GM18867 (cell line): Measurements from ENCODE around the gene METTL2A.
"Not testable (repeated sequence)": the region's sequence is repeated elsewhere in the genome, so short reads cannot be mapped to it uniquely, and the experiment has no call there.

Source experiments
- ATAC-seq: cut with Tn5 transposase; IDR thresholded peaks from one replicate; pipeline ENCODE4 v1.9.1; 2021; ENCODE audit warnings: mild to moderate bottlenecking, moderate library complexity; ENCODE audit not compliant: unreplicated experiment

Gene METTL2A

DNA sequence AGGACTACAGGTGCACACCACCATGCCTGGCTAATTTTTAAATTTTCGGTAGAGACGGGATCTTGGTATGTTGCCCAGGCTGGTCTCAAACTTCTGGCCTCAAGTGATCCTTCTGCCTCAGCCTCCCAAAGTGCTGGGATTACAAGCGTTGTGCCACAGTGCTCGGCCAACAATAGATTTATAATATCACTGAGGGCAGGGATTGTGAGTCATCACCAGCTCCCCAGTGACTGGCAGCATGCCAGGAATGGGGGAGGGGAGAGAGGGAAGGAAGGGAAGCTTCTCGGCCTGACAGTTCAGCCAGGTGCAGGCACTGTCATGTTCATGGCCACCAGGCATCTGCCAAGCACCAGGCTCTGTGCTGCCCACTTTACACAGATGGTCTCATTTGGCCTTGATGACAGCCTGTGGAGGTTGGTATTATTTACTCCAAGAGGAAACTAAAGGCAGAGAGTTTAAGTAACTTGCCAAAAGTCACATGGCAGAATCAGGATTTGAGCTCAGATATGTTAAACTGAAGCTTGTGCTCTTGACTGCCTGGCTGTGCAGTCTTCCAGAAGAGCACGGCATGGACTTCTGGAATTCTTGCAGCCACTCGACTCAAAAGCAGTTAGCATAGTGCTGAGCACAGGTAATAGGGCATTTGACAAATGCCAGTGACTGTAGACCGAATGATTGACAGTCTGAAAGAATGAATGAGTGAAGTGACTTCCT, 47.1 kb downstream of the METTL2A start:
- not testable (repeated sequence) for ATAC-seq

DNA sequence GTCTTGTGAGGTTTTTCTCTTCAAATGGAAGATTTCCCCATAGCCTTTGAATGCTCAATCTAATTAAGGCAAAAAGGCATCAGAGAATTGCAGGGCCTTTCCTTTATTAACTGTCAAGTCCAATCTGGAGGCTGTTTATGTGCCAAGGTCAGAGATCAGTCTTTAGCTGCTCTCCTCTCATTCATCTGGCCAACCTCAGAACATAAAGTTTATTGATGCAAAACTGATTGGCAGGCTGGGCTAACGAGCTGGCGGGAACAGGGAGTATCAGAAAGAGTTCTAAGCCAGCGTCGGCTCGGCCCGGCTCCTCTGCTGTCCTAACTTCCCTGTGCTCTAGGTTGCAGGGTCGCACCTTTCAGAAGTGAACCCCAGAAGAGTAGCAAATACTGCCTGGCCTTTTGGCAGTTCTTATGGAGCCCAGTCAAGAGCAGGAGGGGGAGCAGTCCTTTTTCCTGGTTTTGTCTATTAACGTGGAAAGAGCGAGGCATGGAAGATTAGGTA, 47.7 kb downstream of the METTL2A start:
- not testable (repeated sequence) for ATAC-seq

GRCh38 chr17:62473030-62473982, 49.6 kb downstream of the METTL2A start:
- ATAC-seq: not testable (repeated sequence)

GRCh38 chr17:62477111-62477510, 53.4 kb downstream of the METTL2A start:
- ATAC-seq: not testable (repeated sequence)

DNA sequence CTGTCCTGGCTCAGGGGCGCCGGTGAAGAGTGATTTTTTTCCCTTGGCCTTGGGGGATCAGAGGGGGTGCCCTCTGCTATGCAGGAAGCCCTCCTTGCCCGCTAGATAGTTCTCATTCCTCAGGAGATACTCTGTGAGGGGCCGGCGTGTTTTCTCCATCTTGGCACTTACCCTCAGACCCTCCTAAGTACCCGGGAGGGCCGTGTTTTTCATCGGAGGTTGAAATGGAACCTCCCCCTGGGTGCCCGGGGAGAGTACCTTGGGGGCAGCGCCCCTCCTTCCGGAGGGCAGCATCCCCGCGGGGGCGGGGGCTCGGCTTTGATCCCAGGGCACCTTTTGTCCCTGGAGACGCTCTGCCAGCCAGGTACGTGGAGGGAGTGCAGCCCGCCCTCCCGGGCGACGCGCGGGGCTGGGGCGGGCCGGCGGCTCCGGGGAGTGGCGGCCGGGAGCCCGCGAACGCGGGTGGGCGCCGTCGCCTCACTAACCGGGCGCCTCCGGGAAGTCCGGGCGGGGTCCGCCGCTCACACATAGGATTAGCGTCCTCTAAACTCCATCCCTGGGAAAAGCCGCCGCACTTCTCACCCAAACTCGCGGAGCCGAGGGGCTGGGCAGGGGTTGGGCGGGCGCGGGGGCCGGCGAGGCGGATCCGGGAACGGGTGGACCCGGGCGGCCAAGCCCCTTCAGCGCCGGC, 54.2 kb downstream of the METTL2A start:
- ATAC-seq: peak; percentile 27

DNA sequence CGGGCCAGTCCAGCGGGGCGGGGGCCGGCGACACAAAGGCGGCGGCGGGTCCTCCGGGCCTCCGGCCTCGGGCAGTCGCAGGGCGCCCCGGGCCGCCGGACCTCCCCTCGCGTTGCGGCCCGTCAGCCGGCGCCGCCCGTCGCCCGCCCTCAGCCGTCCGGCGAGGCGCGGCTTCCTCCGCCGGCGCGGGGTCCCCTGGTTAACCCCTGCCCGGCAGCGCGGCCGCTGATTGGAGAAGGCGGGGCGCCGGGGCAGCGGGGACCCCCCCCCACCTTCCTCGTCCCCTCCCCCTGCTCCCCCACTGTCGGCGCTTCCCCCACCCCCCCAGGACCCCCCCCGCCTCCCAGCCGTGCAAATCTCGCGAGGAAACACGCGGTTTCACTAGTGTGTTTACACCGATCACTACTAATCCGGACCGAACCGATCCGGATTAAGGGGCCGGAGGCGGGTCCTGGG, 54.8 kb downstream of the METTL2A start, which contains the start of gene TLK2:
TLK2 (plus strand) TSS at position 402 of the 456 bp plus-strand sequence. CDS start 2,301 bp downstream, outside the sequence.
- ATAC-seq: peak; percentile 77

GRCh38 chr17:62478880-62479638, 55.4 kb downstream of the METTL2A start:
- ATAC-seq: peak; percentile 36

DNA sequence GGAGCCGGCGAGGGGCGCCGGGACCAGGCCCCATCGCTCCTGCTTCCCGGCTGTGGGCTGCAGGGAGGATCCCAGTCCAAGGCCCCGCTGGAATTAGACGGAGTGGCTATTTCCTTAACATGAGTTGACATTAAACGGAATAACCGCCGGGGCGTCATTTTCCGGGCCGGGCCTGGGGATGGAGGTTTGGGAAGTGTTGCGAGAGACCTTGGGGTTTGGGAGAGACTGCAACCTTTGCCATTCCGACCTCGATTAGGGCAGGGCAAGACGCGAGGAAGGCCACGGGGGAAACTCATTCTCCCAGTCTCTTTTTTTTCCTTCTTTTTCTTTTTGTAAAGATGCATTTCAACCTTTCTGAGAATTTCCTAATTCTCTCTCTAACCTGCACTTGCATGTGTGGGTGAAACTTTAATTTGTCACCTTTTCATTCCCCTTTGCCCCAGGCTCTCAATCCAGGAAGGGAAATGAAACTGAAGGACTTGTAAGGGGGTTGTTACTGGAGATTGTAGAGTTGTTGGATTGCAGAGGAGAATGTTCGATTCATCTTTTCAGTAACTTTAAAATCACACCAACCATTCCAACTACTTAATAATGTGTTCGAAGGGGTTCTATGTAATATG, 56.1 kb downstream of the METTL2A start:
- not testable (repeated sequence) for ATAC-seq

- not testable (repeated sequence) for ATAC-seq
Measured at GRCh38 chr17:62482553-62482952, 58.9 kb downstream of the METTL2A start.

GRCh38 chr17:62490990-62491389, 67.3 kb downstream of the METTL2A start:
- ATAC-seq: not testable (repeated sequence)

DNA sequence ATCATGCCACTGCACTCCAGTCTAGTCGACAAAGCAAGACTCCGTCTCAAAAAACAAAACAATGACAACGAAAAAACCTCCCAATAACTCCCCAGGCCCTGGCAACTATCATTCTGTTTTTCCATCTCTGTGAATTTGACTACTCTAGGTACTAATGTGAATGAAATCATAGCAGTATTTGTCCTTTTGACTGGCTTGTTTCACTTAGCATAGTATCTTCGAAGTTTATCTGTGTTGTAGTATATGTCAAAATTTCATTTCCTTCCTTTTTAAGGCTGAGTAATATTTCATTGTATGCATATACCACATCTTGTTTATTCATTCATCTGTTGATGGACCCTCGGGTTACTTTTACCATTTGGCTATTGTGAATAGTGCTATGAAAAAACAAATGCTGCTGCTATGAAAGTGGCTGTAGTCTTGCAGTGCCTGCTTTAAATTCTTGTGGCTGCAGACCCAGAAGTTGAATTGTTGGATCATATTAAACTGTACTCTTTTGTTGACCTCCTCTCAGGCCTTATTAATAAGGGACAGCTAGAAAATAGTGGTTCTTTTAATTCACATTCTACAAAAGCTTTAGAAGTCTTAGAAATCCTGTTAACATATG, 69.5 kb downstream of the METTL2A start:
- ATAC-seq: not testable (repeated sequence)

DNA sequence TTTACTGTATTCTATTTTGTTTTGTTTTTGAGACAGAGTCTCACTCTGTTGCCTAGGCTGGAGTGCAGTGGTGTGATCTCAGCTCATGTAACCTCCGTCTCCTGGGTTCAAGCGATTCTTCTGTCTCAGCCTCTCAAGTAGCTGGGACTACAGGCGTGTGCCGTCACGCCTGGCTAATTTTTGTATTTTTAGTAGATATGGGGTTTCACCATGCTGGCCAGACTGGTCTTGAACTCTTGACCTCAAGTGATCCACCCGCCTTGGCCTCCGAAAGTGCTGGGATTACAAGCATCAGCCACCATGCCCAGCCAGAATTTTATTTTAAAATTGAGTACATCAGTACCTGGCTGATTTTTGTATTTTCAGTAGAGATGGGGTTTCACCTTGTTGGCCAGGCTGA, 70.4 kb downstream of the METTL2A start:
- not testable (repeated sequence) for ATAC-seq

- not testable (repeated sequence) for ATAC-seq
Measured at GRCh38 chr17:62496344-62496743, 72.6 kb downstream of the METTL2A start.

DNA sequence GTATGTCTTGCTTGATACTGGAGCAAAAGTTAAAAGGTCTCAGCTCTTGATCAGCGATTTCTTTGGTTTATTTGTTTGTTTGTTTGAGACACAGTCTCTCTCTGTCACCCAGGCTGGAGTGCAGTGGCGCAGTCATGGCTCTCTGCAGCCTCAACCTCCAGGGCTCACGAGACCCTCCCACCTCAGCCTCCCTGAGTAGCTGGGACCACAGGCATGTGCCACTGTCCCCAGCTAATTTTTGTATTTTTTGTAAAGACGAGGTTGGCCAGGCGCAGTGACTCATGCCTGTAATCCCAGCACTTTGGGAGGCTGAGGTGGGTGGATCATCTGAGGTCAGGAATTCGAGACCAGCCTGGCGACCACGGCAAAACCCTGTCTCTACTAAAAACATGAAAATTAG, 75.1 kb downstream of the METTL2A start:
- ATAC-seq: not testable (repeated sequence)
